Measurements from ENCODE around the gene TXNRD2.

- no peak for TF ChIP-seq POLR2A (IDR thresholded peaks at IDR 0.05; ENCODE audit: low read depth, low read length)
- TF ChIP-seq POU2F2 (IDR thresholded peaks at IDR 0.05; ENCODE audit: low read depth, low read length): no peak
Observed at GRCh38 chr22:19868773-19869471, 72.7 kb downstream of the TXNRD2 start.
